GM12891 (cell line): ENCODE measurements around the gene QSER1.

ENCODE experiments used
- POLR2A ChIP-seq: IDR thresholded peaks from 2 replicates; pipeline ENCODE4 v1.6.1; 2011; ENCODE audit warnings: low read depth, low read length, control low read depth
- SPI1 ChIP-seq: IDR thresholded peaks from 2 replicates; pipeline ENCODE4 v1.6.1; 2011; ENCODE audit warnings: low read depth, low read length, control low read depth

DNA sequence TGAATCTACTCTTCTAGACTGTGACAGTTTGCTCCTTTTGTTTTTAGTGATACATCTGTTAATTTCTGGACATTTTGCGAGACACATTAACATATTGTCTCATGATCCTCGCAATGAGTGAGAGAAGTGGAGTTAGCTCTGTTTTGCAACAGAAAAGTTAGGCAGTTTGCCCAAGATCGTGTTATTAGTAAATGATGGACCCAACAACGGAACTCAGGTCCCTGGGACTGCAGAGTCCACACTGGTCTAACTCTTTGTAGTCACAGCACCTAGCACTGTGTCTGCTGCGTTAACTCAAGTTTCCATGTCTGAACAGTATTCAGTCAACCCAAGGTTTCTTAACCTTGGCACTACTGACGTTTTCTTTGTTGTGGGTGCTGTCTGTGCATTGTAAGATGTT, 126.2 kb downstream of the QSER1 start:
- TF ChIP-seq POLR2A (no peak), SPI1 (no peak)
